Calu3 (cell line): ENCODE results near the gene KLHL29. TPM values are rescaled to one million over a fixed set of nuclear protein-coding genes. Genes with fewer than 3 reads are reported as not detected.

Experiments
- BruUV-seq: library from RNA; stranded (reverse); fragments of 400-500 nt; replicated peaks from 2 replicates; lab custom pipeline; 2021; lab: Mats Ljungman, UMichigan
- CTCF ChIA-PET: fragments of 300-600 bp; sonication (Branson Sonifier 250); formaldehyde crosslinking; loops from one replicate; lab custom pipeline; 2022; ENCODE audit warnings: antibody characterized with exemption; lab: Charles Lee
- DNase-seq: peaks from one replicate; pipeline ENCODE4 v3.0.0; 2022
- H3K27ac Mint-ChIP-seq: one replicate; pipeline ENCODE4 v1.8.0; 2022; ENCODE audit warnings: mixed read lengths; ENCODE audit not compliant: unreplicated experiment
- H3K27me3 Mint-ChIP-seq: one replicate; pipeline ENCODE4 v1.8.0; 2022; ENCODE audit warnings: mixed read lengths; ENCODE audit not compliant: unreplicated experiment
- H3K36me3 Mint-ChIP-seq: one replicate; pipeline ENCODE4 v1.8.0; 2022; ENCODE audit warnings: mild to moderate bottlenecking, moderate library complexity, mixed read lengths; ENCODE audit not compliant: insufficient read depth, unreplicated experiment
- H3K4me1 Mint-ChIP-seq: one replicate; pipeline ENCODE4 v1.8.0; 2022; ENCODE audit warnings: mild to moderate bottlenecking, low read depth, mixed read lengths; ENCODE audit not compliant: unreplicated experiment
- H3K4me3 Mint-ChIP-seq: one replicate; pipeline ENCODE4 v1.8.0; 2022; ENCODE audit warnings: mild to moderate bottlenecking, low read depth, moderate library complexity, mixed read lengths; ENCODE audit not compliant: unreplicated experiment
- H3K9me3 Mint-ChIP-seq: one replicate; pipeline ENCODE4 v1.8.0; 2022; ENCODE audit warnings: low read depth, mixed read lengths; ENCODE audit not compliant: unreplicated experiment
- intact Hi-C: fragments of 100-400 bp; cut with micrococcal nuclease; formaldehyde crosslinking; loops from one replicate; pipeline ENCODE4 v1.10.0; 2022; ENCODE audit not compliant: unreplicated experiment
- total RNA-seq: library from RNA; stranded (reverse); gene quantifications from 2 replicates; pipeline ENCODE4 v1.2.3, GENCODE V29; 2022
- TF ChIP-seq, protein P1 (sequence below): fragments of 200-600 bp; IDR thresholded peaks from one replicate; pipeline ENCODE4 v1.8.0; 2022; ENCODE audit warnings: antibody characterized with exemption; ENCODE audit not compliant: unreplicated experiment

Gene KLHL29
- total RNA-seq, 1 experiment from 2014 or later: 11.9 TPM

GRCh38 chr2:23682481-23682880, 297.5 kb downstream of the KLHL29 start:
- no peak for DNase-seq
- Mint-ChIP-seq H3K9me3 (no peaks in the 10 kb centered on the region), H3K4me3 (no peak overlapping the region), H3K27ac (no peak overlapping the region), H3K4me1 (no peaks in the 10 kb centered on the region), H3K27me3 (no peaks in the 10 kb centered on the region), H3K36me3 (peaks cover 4% of the 10 kb centered on the region)
- CTCF ChIA-PET: no interaction called here
- BruUV-seq: no TSS peak
- intact Hi-C loops: no loop called here
- TF ChIP-seq, protein P1, sequence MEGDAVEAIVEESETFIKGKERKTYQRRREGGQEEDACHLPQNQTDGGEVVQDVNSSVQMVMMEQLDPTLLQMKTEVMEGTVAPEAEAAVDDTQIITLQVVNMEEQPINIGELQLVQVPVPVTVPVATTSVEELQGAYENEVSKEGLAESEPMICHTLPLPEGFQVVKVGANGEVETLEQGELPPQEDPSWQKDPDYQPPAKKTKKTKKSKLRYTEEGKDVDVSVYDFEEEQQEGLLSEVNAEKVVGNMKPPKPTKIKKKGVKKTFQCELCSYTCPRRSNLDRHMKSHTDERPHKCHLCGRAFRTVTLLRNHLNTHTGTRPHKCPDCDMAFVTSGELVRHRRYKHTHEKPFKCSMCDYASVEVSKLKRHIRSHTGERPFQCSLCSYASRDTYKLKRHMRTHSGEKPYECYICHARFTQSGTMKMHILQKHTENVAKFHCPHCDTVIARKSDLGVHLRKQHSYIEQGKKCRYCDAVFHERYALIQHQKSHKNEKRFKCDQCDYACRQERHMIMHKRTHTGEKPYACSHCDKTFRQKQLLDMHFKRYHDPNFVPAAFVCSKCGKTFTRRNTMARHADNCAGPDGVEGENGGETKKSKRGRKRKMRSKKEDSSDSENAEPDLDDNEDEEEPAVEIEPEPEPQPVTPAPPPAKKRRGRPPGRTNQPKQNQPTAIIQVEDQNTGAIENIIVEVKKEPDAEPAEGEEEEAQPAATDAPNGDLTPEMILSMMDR: no peak

- Mint-ChIP-seq H3K27ac (no peak overlapping the region), H3K9me3 (no peaks in the 10 kb centered on the region), H3K27me3 (no peaks in the 10 kb centered on the region), H3K36me3 (peaks cover 4% of the 10 kb centered on the region), H3K4me1 (no peaks in the 10 kb centered on the region), H3K4me3 (no peak overlapping the region)
- TF ChIP-seq, protein P1: no peak
- BruUV-seq: no TSS peak
- CTCF ChIA-PET: no interaction called here
- intact Hi-C loops: no loop called here
- DNase-seq: no peak
These were observed 298.0 kb downstream of the KLHL29 start for GRCh38 chr2:23683001-23683400.

- TF ChIP-seq, protein P1: no peak
- no TSS peak for BruUV-seq
- CTCF ChIA-PET: interaction anchor here (0.9 kb wide), 1 partner anchor 494 kb away, joined by 3 read pairs; no protein-coding TSS in a partner anchor
- no peak overlapping the region for H3K27ac Mint-ChIP-seq
- no peaks in the 10 kb centered on the region for H3K4me1 Mint-ChIP-seq
- intact Hi-C loops: no loop called here
- DNase-seq: no peak
- H3K36me3 Mint-ChIP-seq: peaks cover 4% of the 10 kb centered on the region
- no peaks in the 10 kb centered on the region for H3K9me3 Mint-ChIP-seq
- no peak overlapping the region for H3K4me3 Mint-ChIP-seq
- no peaks in the 10 kb centered on the region for H3K27me3 Mint-ChIP-seq
These were observed 299.6 kb downstream of the KLHL29 start for GRCh38 chr2:23684395-23685176.

DNA sequence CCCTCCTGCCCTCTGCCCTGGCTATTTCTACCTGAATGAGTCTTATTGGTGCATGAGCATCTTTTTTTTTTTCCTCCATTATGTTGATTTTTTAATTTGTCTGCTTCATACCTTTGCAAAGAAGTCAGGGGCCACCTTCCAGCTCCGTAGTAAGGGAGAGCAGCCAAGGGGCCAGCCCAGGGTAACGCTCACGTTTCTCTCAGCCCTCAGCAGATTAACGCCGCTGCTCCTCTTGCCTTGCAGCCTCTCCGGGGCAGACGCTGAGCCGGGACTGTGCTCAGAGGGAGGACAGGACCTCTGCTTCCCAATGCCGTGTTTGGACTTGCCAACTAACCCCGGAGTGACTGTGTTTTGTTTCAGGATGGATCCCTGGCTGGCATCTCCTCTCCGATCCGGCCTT, 300.2 kb downstream of the KLHL29 start:
- Mint-ChIP-seq H3K4me3 (no peak overlapping the region), H3K27me3 (no peaks in the 10 kb centered on the region), H3K9me3 (no peaks in the 10 kb centered on the region), H3K4me1 (no peaks in the 10 kb centered on the region), H3K36me3 (peaks cover 4% of the 10 kb centered on the region), H3K27ac (no peak overlapping the region)
- intact Hi-C loops: no loop called here
- DNase-seq: no peak
- TF ChIP-seq, protein P1: no peak
- no TSS peak for BruUV-seq
- CTCF ChIA-PET: interaction anchor here (0.9 kb wide), 1 partner anchor 493 kb away, joined by 3 read pairs; no protein-coding TSS in a partner anchor
